ENCODE results near the gene FOXL3.

GRCh38 chr7:304574-305409, 14.8 kb downstream of the FOXL3 start:
- TF ChIP-seq, protein P1, sequence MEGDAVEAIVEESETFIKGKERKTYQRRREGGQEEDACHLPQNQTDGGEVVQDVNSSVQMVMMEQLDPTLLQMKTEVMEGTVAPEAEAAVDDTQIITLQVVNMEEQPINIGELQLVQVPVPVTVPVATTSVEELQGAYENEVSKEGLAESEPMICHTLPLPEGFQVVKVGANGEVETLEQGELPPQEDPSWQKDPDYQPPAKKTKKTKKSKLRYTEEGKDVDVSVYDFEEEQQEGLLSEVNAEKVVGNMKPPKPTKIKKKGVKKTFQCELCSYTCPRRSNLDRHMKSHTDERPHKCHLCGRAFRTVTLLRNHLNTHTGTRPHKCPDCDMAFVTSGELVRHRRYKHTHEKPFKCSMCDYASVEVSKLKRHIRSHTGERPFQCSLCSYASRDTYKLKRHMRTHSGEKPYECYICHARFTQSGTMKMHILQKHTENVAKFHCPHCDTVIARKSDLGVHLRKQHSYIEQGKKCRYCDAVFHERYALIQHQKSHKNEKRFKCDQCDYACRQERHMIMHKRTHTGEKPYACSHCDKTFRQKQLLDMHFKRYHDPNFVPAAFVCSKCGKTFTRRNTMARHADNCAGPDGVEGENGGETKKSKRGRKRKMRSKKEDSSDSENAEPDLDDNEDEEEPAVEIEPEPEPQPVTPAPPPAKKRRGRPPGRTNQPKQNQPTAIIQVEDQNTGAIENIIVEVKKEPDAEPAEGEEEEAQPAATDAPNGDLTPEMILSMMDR (IDR thresholded peaks at IDR 0.05; ENCODE audit: low read depth, low read length) = no peak
- no peak for TF ChIP-seq EZH2phosphoT487 (IDR thresholded peaks at IDR 0.05; ENCODE audit: low read depth)
